ENCODE data around the gene CNOT6. TPM values are rescaled to one million over a fixed set of nuclear protein-coding genes. Genes with fewer than 3 reads are reported as not detected.

The CNOT6 gene
- polyA plus RNA-seq, 4 donors = 38.7 to 67.8 (median 60.6) TPM

- peak in 1 of 4 donors; percentile 40 for DNase-seq (ENCODE audit: low read depth in 4 of 4, low spot score in 3 of 4)
Observed at GRCh38 chr5:180613188-180613813, 119.1 kb downstream of the CNOT6 start.

- no peak for DNase-seq (ENCODE audit: low read depth in 4 of 4, low spot score in 3 of 4)
Observed at GRCh38 chr5:180613814-180614188, 119.6 kb downstream of the CNOT6 start.

- DNase-seq (ENCODE audit: low read depth in 4 of 4, low spot score in 3 of 4) = no peak
Observed at GRCh38 chr5:180618487-180618828, 124.3 kb downstream of the CNOT6 start.

- DNase-seq (ENCODE audit: low read depth in 4 of 4, low spot score in 3 of 4) = no peak
Observed at GRCh38 chr5:180618829-180619562, 124.8 kb downstream of the CNOT6 start.

GRCh38 chr5:180619563-180619915 is 125.4 kb downstream of the CNOT6 start:
- DNase-seq (ENCODE audit: low read depth in 4 of 4, low spot score in 3 of 4) = no peak

- no peak for DNase-seq (ENCODE audit: low read depth in 4 of 4, low spot score in 3 of 4)
Observed at GRCh38 chr5:180620014-180620413, 125.8 kb downstream of the CNOT6 start.

- DNase-seq (ENCODE audit: low read depth in 4 of 4, low spot score in 3 of 4) = no peak
Observed at GRCh38 chr5:180621311-180621710, 127.1 kb downstream of the CNOT6 start.

- DNase-seq (ENCODE audit: low read depth in 4 of 4, low spot score in 3 of 4) = no peak
Observed at GRCh38 chr5:180622910-180623309, 128.7 kb downstream of the CNOT6 start.

GRCh38 chr5:180623411-180623834 is 129.2 kb downstream of the CNOT6 start:
- DNase-seq (ENCODE audit: low read depth in 4 of 4, low spot score in 3 of 4) = no peak

GRCh38 chr5:180623844-180624243 is 129.7 kb downstream of the CNOT6 start:
- DNase-seq (ENCODE audit: low read depth in 4 of 4, low spot score in 3 of 4) = no peak

GRCh38 chr5:180624587-180624986 is 130.4 kb downstream of the CNOT6 start:
- no peak for DNase-seq (ENCODE audit: low read depth in 4 of 4, low spot score in 3 of 4)

GRCh38 chr5:180625125-180625790 is 131.1 kb downstream of the CNOT6 start:
- DNase-seq (ENCODE audit: low read depth in 4 of 4, low spot score in 3 of 4) = no peak

- DNase-seq (ENCODE audit: low read depth in 4 of 4, low spot score in 3 of 4) = no peak
Observed at GRCh38 chr5:180625791-180626660, 131.8 kb downstream of the CNOT6 start.

GRCh38 chr5:180626661-180627385 is 132.6 kb downstream of the CNOT6 start:
- DNase-seq (ENCODE audit: low read depth in 4 of 4, low spot score in 3 of 4) = no peak

- no peak for DNase-seq (ENCODE audit: low read depth in 4 of 4, low spot score in 3 of 4)
Observed at GRCh38 chr5:180627386-180628120, 133.4 kb downstream of the CNOT6 start.

Other genes with a start within 250 kb of the CNOT6 start
- 10 to 100 TPM; 35.8 to 46.6 (median 38.8) TPM for gene MAPK9, start 202.3 kb upstream of the CNOT6 start, polyA plus RNA-seq (ENCODE audit: insufficient read length in 4 of 4)
- 10 to 100 TPM in 1 of 4 donors, 1 to 10 TPM in 3; 3.8 to 15.3 (median 5.2) TPM for gene GFPT2, start 141.0 kb upstream of the CNOT6 start, polyA plus RNA-seq (ENCODE audit: insufficient read length in 4 of 4)
- 1 to 10 TPM in 2 of 4 donors, under 1 TPM in 2; 0.47 to 1.6 (median 1.1) TPM for gene SCGB3A1, start 97.1 kb downstream of the CNOT6 start, polyA plus RNA-seq (ENCODE audit: insufficient read length in 4 of 4)
- 10 to 100 TPM in 3 of 4 donors, 1 to 10 TPM in 1; 9.3 to 32.5 (median 25.4) TPM for gene FLT4, start 155.2 kb downstream of the CNOT6 start, polyA plus RNA-seq (ENCODE audit: insufficient read length in 4 of 4)
- not detected for gene OR2Y1, start 245.7 kb downstream of the CNOT6 start, polyA plus RNA-seq (ENCODE audit: insufficient read length in 4 of 4)

Data from left renal pelvis (tissue), 4 donors.